ENCODE data around the gene PPP6R3.
"Not testable (repeated sequence)": the region's sequence is repeated elsewhere in the genome, so short reads cannot be mapped to it uniquely, and the experiment has no call there.

The PPP6R3 gene

GRCh38 chr11:68458340-68458739 is 2.2 kb upstream of the PPP6R3 start:
- Mint-ChIP-seq H3K27me3 (peaks cover 23% of the 10 kb centered on the region), H3K4me1 (peaks cover 18% of the 10 kb centered on the region)
- H3K36me3 Mint-ChIP-seq, H3K27ac Mint-ChIP-seq, H3K9me3 Mint-ChIP-seq, CTCF ChIA-PET, DNase-seq, H3K4me3 Mint-ChIP-seq: not testable (repeated sequence)

DNA sequence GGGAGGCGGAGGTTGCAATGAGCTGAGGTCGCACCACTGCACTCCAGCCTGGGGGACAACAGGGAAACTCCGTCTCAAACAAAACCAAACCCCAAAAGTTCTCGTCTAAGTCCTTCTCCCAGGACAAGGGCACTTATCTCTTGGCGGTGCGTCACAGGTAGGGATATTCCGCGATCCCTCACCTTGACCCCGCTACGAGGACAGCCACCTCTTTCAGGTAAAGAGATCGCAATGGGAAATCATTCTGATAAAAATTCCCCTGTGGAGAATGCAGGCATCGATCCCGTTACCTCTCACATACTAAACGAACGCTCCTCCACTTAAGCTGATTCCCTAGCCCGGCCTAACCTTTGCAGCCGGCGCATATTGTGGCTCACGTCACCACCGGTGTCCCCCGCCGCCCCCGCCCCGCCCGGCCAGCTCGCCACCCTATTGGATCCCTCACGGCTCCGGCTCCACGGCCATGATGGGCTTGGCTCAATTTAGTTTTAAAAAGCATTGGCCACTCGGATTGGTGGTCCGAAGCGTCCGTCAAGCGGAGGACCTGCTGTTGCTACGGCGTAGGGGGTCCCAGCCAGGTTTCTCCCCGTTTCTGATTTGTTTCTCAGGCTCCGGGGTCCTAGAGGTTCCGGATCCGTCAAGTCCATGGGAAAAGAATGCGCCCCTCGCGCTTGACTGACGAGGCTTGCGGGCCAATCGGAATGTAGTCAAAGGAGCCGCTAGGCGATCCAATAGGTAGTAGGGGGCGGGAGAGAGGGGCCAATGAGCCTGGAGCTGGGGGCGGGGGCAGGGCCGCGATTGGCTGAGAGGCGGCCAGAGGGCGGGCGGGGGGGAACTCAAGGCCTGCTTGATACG is 439 bp upstream of the PPP6R3 start:
- H3K27ac Mint-ChIP-seq, result peak overlapping the region; percentile 87
- peaks cover 22% of the 10 kb centered on the region for H3K27me3 Mint-ChIP-seq
- peaks cover 32% of the 10 kb centered on the region for H3K4me1 Mint-ChIP-seq
- DNase-seq, result peak; percentile 96
- CTCF ChIA-PET, result no interaction called here
- H3K9me3 Mint-ChIP-seq, result no peaks in the 10 kb centered on the region
- H3K36me3 Mint-ChIP-seq, result peaks cover 17% of the 10 kb centered on the region
- H3K4me3 Mint-ChIP-seq, result peak overlapping the region; percentile 81

GRCh38 chr11:68461575-68461917 is 994 bp downstream of the PPP6R3 start:
- CTCF ChIA-PET, result interaction anchor here (1.3 kb wide), 1 partner anchor 122 kb away, joined by 6 read pairs; no protein-coding TSS in a partner anchor
- peaks cover 43% of the 10 kb centered on the region for H3K4me1 Mint-ChIP-seq
- H3K9me3 Mint-ChIP-seq, result no peaks in the 10 kb centered on the region
- peak; percentile 32 for DNase-seq
- H3K27ac Mint-ChIP-seq, result peak overlapping the region; percentile 82
- peak overlapping the region; percentile 71 for H3K4me3 Mint-ChIP-seq
- peaks cover 21% of the 10 kb centered on the region for H3K36me3 Mint-ChIP-seq
- H3K27me3 Mint-ChIP-seq, result peaks cover 12% of the 10 kb centered on the region

- H3K4me1 Mint-ChIP-seq, result peaks cover 55% of the 10 kb centered on the region
Measured at GRCh38 chr11:68463714-68464113, 3.2 kb downstream of the PPP6R3 start.

GRCh38 chr11:68467201-68467834 is 6.8 kb downstream of the PPP6R3 start:
- Mint-ChIP-seq H3K4me3 (no peak overlapping the region), H3K36me3 (peaks cover 43% of the 10 kb centered on the region), H3K27me3 (no peaks in the 10 kb centered on the region), H3K9me3 (no peaks in the 10 kb centered on the region), H3K27ac (no peak overlapping the region), H3K4me1 (peaks cover 87% of the 10 kb centered on the region)
- no peak for DNase-seq
- CTCF ChIA-PET, result no interaction called here

More at GRCh38 chr11:68463714-68464113, 3.2 kb downstream of the PPP6R3 start:
- Mint-ChIP-seq H3K36me3 (peaks cover 30% of the 10 kb centered on the region), H3K9me3 (no peaks in the 10 kb centered on the region), H3K27ac (no peak overlapping the region), H3K27me3 (peaks cover 4% of the 10 kb centered on the region), H3K4me3 (peak overlapping the region; percentile 57)
- CTCF ChIA-PET, result no interaction called here
- DNase-seq, result no peak

GRCh38 chr11:68468217-68468828 is 7.8 kb downstream of the PPP6R3 start:
- no peaks in the 10 kb centered on the region for H3K27me3 Mint-ChIP-seq
- H3K36me3 Mint-ChIP-seq, result peaks cover 45% of the 10 kb centered on the region
- CTCF ChIA-PET, result interaction anchor here (0.6 kb wide), 1 partner anchor 8 kb away, joined by 3 read pairs; no protein-coding TSS in a partner anchor

GRCh38 chr11:68469122-68469521 is 8.6 kb downstream of the PPP6R3 start:
- CTCF ChIA-PET, result no interaction called here
- peaks cover 87% of the 10 kb centered on the region for H3K4me1 Mint-ChIP-seq
- peaks cover 48% of the 10 kb centered on the region for H3K36me3 Mint-ChIP-seq
- no peak overlapping the region for H3K4me3 Mint-ChIP-seq
- H3K27ac Mint-ChIP-seq, result no peak overlapping the region
- no peaks in the 10 kb centered on the region for H3K9me3 Mint-ChIP-seq
- no peaks in the 10 kb centered on the region for H3K27me3 Mint-ChIP-seq
- DNase-seq, result no peak

More at GRCh38 chr11:68468217-68468828, 7.8 kb downstream of the PPP6R3 start:
- peak overlapping the region; percentile 80 for H3K27ac Mint-ChIP-seq
- H3K4me3 Mint-ChIP-seq, result peak overlapping the region; percentile 22
- peak; percentile 48 for DNase-seq
- H3K4me1 Mint-ChIP-seq, result peaks cover 88% of the 10 kb centered on the region
- H3K9me3 Mint-ChIP-seq, result no peaks in the 10 kb centered on the region

DNA sequence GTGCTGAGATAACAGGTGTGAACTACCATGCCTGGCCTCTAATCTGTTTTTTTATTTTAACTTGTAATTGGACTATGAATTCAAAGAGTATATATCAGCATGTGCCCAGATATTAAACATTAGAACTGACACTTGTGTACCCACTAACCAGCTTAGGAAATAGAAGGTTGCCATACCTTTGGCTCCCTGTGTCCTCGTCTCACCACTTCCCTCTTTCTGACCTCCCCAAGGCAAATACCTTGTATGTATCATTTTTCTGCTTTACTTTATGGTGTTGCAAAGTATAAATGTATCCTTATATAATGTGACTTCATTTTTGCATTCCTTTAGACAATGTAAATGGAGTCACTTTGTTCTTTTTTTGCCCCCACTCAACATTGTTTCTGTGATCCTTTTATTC is 9.1 kb downstream of the PPP6R3 start:
- Mint-ChIP-seq H3K4me1 (peaks cover 85% of the 10 kb centered on the region), H3K27ac (no peak overlapping the region), H3K9me3 (peaks cover 3% of the 10 kb centered on the region), H3K27me3 (no peaks in the 10 kb centered on the region), H3K4me3 (no peak overlapping the region), H3K36me3 (peaks cover 48% of the 10 kb centered on the region)
- no peak for DNase-seq
- CTCF ChIA-PET, result no interaction called here

GRCh38 chr11:68470304-68470811 is 9.8 kb downstream of the PPP6R3 start:
- H3K36me3 Mint-ChIP-seq, result peaks cover 50% of the 10 kb centered on the region
- no peak for DNase-seq
- CTCF ChIA-PET, result interaction anchor here (1.0 kb wide), 1 partner anchor 113 kb away, joined by 3 read pairs; no protein-coding TSS in a partner anchor
- H3K4me1 Mint-ChIP-seq, result peaks cover 82% of the 10 kb centered on the region
- H3K27ac Mint-ChIP-seq, result no peak overlapping the region
- no peaks in the 10 kb centered on the region for H3K27me3 Mint-ChIP-seq
- peaks cover 5% of the 10 kb centered on the region for H3K9me3 Mint-ChIP-seq
- peak overlapping the region; percentile 3 for H3K4me3 Mint-ChIP-seq

DNA sequence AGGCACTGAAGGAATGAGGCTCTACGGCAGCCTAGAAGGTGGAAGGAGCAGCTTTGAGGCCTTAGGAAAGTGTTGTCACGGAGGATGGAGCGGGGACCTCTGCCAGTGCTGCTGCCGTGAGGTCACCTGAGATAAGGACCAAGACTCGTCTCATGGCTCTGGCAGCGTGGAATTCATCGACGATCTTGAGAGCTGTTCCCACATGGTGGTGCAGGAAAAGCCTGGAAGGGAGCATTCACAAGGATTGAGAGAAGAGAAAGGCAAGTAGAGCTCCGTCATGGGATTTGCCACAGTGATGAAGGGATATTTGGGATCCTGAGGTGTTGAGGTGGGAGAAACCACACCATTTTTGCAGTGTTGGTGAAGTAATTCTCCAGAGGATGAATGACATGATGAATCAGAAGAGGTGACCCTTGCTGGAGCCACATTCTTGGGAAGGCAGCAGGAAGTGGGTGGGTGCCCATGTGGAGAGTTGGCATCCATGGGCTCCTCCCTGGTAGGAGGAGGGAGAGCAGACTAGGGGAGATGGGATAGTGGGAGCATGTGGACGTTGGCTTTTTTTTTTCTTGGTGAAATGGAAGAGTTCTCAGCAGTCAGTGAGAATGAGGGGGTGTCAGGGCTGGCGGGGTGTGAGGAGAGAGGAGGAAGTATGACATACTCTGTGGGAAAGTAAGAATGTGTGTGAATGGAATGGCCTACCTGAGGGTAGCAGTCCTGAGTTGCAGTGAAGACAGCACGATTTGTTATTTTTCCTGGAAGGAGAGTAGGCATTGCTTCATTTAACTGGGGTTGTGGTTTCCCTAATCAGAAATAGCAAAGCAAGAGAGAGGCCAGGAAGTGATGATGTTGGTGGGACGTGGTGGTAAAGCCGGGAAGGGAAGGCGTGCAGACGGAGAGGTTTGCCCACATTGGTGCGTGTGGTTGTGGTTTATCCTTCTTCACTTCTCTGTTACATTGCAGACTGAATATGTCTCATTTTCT is 11.1 kb downstream of the PPP6R3 start:
- peaks cover 73% of the 10 kb centered on the region for H3K4me1 Mint-ChIP-seq
- peak overlapping the region; percentile 42 for H3K4me3 Mint-ChIP-seq
- peaks cover 53% of the 10 kb centered on the region for H3K36me3 Mint-ChIP-seq
- DNase-seq, result peak; percentile 66
- H3K27ac Mint-ChIP-seq, result peak overlapping the region; percentile 78
- CTCF ChIA-PET, result interaction anchor here (0.8 to 1.0 kb wide), 2 partner anchors 9 to 112 kb away, joined by 3 read pairs; no protein-coding TSS in a partner anchor
- H3K9me3 Mint-ChIP-seq, result peaks cover 5% of the 10 kb centered on the region
- H3K27me3 Mint-ChIP-seq, result no peaks in the 10 kb centered on the region

- DNase-seq, result no peak
- H3K9me3 Mint-ChIP-seq, result peaks cover 5% of the 10 kb centered on the region
- H3K36me3 Mint-ChIP-seq, result peaks cover 57% of the 10 kb centered on the region
- no peaks in the 10 kb centered on the region for H3K27me3 Mint-ChIP-seq
- H3K4me1 Mint-ChIP-seq, result peaks cover 70% of the 10 kb centered on the region
- CTCF ChIA-PET, result interaction anchor here (0.6 to 1.5 kb wide), 2 partner anchors 111 to 400 kb away, joined by 3 read pairs; no protein-coding TSS in a partner anchor
- no peak overlapping the region for H3K4me3 Mint-ChIP-seq
- H3K27ac Mint-ChIP-seq, result no peak overlapping the region
Measured at GRCh38 chr11:68472778-68473177, 12.2 kb downstream of the PPP6R3 start.

GRCh38 chr11:68473693-68474092 is 13.1 kb downstream of the PPP6R3 start:
- H3K27me3 Mint-ChIP-seq, result no peaks in the 10 kb centered on the region
- H3K4me1 Mint-ChIP-seq, result peaks cover 65% of the 10 kb centered on the region
- H3K9me3 Mint-ChIP-seq, result peaks cover 5% of the 10 kb centered on the region
- H3K36me3 Mint-ChIP-seq, result peaks cover 51% of the 10 kb centered on the region
- peak overlapping the region; percentile 51 for H3K27ac Mint-ChIP-seq
- no peak overlapping the region for H3K4me3 Mint-ChIP-seq
- CTCF ChIA-PET, result interaction anchor here (0.6 to 1.5 kb wide), 4 partner anchors 58 to 401 kb away, joined by 3 read pairs; no protein-coding TSS in a partner anchor
- DNase-seq, result no peak

DNA sequence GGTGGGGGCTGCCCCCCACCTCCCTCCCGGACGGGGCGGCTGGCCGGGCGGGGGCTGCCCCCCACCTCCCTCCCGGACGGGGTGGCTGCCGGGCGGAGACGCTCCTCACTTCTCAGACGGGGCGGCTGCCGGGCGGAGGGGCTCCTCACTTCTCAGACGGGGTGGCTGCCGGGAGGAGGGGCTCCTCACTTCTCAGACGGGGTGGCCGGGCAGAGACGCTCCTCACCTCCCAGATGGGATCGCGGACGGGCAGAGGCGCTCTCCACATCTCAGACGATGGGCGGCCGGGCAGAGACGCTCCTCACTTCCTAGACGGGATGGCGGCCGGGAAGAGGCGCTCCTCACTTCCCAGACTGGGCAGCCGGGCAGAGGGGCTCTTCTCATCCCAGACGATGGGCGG is 15.1 kb downstream of the PPP6R3 start:
- DNase-seq, H3K4me3 Mint-ChIP-seq, H3K27me3 Mint-ChIP-seq, H3K9me3 Mint-ChIP-seq, H3K27ac Mint-ChIP-seq, CTCF ChIA-PET: not testable (repeated sequence)
- H3K4me1 Mint-ChIP-seq, result peaks cover 58% of the 10 kb centered on the region
- peaks cover 63% of the 10 kb centered on the region for H3K36me3 Mint-ChIP-seq
